ENCODE data around the gene AGPAT3.

DNA sequence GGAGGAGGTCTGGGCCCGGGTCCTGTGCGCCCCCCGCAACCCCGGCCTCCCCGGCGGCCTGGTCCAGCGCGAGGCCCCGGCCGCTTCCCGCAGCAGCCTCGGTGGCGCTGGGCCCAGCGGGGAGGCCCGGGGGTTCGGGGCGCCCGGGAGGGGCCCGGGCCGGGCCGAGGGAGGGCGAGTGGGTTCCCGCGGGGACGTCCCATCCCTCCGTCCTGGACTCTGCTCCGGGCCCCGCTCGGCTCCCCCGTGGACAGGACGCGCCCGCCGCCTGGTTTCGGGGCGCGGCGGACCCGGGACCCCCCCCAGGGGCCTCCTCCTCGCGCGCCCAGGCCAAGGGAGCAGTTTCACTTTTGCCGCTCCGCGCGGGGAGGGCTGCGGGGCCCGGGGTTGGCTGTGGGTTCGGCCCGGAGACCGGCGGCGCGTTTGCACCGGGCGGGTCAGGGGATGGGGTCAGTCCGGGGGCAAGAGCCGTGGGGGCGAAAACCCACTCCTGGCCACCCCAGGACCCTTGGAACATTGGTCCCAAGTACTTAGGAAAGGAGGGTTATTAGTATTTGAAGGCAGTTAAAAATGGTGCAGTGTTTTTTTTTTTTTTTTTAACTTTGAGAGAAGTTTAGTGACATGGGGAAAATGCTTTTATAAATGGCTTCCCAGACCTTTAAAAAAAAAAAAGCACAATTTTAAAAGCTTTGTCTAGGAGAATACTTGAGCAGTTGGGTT lies 677 bp downstream of the AGPAT3 start:
- TF ChIP-seq, protein P1, sequence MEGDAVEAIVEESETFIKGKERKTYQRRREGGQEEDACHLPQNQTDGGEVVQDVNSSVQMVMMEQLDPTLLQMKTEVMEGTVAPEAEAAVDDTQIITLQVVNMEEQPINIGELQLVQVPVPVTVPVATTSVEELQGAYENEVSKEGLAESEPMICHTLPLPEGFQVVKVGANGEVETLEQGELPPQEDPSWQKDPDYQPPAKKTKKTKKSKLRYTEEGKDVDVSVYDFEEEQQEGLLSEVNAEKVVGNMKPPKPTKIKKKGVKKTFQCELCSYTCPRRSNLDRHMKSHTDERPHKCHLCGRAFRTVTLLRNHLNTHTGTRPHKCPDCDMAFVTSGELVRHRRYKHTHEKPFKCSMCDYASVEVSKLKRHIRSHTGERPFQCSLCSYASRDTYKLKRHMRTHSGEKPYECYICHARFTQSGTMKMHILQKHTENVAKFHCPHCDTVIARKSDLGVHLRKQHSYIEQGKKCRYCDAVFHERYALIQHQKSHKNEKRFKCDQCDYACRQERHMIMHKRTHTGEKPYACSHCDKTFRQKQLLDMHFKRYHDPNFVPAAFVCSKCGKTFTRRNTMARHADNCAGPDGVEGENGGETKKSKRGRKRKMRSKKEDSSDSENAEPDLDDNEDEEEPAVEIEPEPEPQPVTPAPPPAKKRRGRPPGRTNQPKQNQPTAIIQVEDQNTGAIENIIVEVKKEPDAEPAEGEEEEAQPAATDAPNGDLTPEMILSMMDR (IDR thresholded peaks at IDR 0.05) = no peak
- TF ChIP-seq RARB (CRISPR knock-in tag; IDR thresholded peaks at IDR 0.05) (no peak), POLR2A (IDR thresholded peaks at IDR 0.05; ENCODE audit: low read length) (no peak), RNF2 (IDR thresholded peaks at IDR 0.05; ENCODE audit: borderline replicate concordance, low read depth) (no peak), MAZ (IDR thresholded peaks at IDR 0.05; ENCODE audit: borderline replicate concordance, low read depth, low read length) (no peak), BHLHE40 (IDR thresholded peaks at IDR 0.05; ENCODE audit: low read depth, low read length) (no peak), NR3C1 (IDR thresholded peaks at IDR 0.05) (no peak)
